DOHH2 (cell line): ENCODE measurements around the gene RFPL2.
"Not testable (repeated sequence)": the region's sequence is repeated elsewhere in the genome, so short reads cannot be mapped to it uniquely, and the experiment has no call there.

Experiments
- H3F3A ChIP-seq: fragments of 200-600 bp; sonication (generic), shearing (Covaris generic); 2 replicates; pipeline ENCODE4 v1.6.0; 2016; ENCODE audit warnings: antibody characterized with exemption, mild to moderate bottlenecking; ENCODE audit not compliant: control insufficient read depth, insufficient read depth
- H3K27ac ChIP-seq: fragments of 200-600 bp; sonication (generic); 2 replicates; pipeline ENCODE4 v1.5.1; 2014; ENCODE audit warnings: low read depth, mild to moderate bottlenecking, low read length, moderate library complexity
- H3K27me3 ChIP-seq: fragments of 200-600 bp; sonication (generic); 2 replicates; pipeline ENCODE4 v1.6.1; 2014; ENCODE audit warnings: mild to moderate bottlenecking, low read length, mixed read lengths; ENCODE audit not compliant: control insufficient read depth
- H3K36me3 ChIP-seq: fragments of 200-600 bp; sonication (generic); 2 replicates; pipeline ENCODE4 v1.6.1; 2014; ENCODE audit warnings: mild to moderate bottlenecking, low read length, moderate library complexity, mixed read lengths; ENCODE audit not compliant: control insufficient read depth
- H3K4me1 ChIP-seq: fragments of 200-600 bp; sonication (generic); 2 replicates; pipeline ENCODE4 v1.6.1; 2014; ENCODE audit warnings: mild to moderate bottlenecking, low read length, mixed read lengths; ENCODE audit not compliant: control insufficient read depth
- H3K4me2 ChIP-seq: fragments of 200-600 bp; sonication (generic); 2 replicates; pipeline ENCODE4 v1.6.0; 2014; ENCODE audit warnings: mild to moderate bottlenecking, low read length, moderate library complexity
- H3K4me3 ChIP-seq: fragments of 200-600 bp; sonication (generic); 2 replicates; pipeline ENCODE4 v1.5.1; 2014; ENCODE audit warnings: mild to moderate bottlenecking, low read length, mixed read lengths
- H3K79me2 ChIP-seq: fragments of 200-600 bp; sonication (generic); 2 replicates; pipeline ENCODE4 v1.6.1; 2014; ENCODE audit warnings: mild to moderate bottlenecking, low read length, mixed read lengths; ENCODE audit not compliant: control insufficient read depth
- H3K9me2 ChIP-seq: fragments of 200-600 bp; sonication (generic); replicated peaks from 2 replicates; pipeline ENCODE4 v1.6.1; 2014; ENCODE audit warnings: mild to moderate bottlenecking, low read length, mixed read lengths; ENCODE audit not compliant: control insufficient read depth
- H3K9me3 ChIP-seq: fragments of 200-600 bp; sonication (generic); 2 replicates; pipeline ENCODE4 v1.6.1; 2014; ENCODE audit warnings: antibody characterized with exemption, low read length, mixed read lengths; ENCODE audit not compliant: control insufficient read depth, insufficient read depth
- H4K20me1 ChIP-seq: fragments of 200-600 bp; sonication (generic); 2 replicates; pipeline ENCODE4 v1.6.0; 2014; ENCODE audit warnings: low read depth, mild to moderate bottlenecking, antibody characterized with exemption, low read length, moderate library complexity; ENCODE audit not compliant: control insufficient read depth, insufficient read depth
- EZH2phosphoT487 ChIP-seq: fragments of 200-600 bp; sonication (generic); IDR thresholded peaks from 2 replicates; pipeline ENCODE4 v1.6.1; 2017; ENCODE audit warnings: borderline replicate concordance, mild to moderate bottlenecking, antibody characterized with exemption, low read length, moderate library complexity, mixed read lengths
- TF ChIP-seq, protein P1 (sequence below): fragments of 200-600 bp; sonication (generic); IDR thresholded peaks from one replicate; pipeline ENCODE4 v1.5.1; 2014; ENCODE audit warnings: antibody characterized with exemption, mild to moderate bottlenecking, low read depth, low read length; ENCODE audit not compliant: poor library complexity, severe bottlenecking

Gene RFPL2

DNA sequence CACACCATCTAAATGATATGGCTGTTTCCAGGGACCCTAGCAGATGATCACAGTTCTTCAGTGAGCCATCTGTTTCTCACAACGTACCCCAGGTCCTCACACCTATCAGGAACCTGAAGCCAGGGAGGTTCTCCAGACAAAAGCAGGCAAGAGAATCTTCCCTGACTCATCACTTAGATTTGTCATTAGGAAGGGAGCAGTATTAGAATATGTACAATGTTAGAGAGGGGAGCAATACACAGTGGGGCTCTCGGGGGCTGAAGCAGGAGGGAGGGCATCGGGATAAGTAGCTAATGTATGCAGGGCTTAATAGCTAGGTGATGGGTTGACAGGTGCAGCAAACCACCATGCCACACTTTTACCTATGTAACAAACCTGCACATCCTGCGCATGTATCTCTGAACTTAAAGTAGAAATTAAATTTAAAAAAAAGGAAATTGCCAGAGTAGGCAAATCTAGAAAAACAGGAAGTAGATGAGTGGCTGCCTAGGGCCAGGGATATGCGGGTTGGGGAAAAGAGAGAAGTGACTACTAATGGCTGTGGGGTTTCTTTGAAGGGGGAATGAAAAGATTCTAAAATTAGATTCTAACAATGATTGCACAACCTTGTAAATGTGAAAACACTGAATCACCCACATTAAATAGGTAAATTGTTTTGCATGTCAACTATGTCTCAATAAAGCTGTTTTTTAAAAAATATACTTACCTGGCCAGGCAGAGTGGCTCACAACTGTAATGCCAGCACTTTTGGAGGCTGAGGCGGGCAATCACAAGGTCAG is 60.2 kb downstream of the RFPL2 start:
- H3K9me2 ChIP-seq = no peaks in the 10 kb centered on the region
- H3K27me3 ChIP-seq = peaks cover 3% of the 10 kb centered on the region; the same call in 1 of the 2 replicates
- H3K4me3 ChIP-seq = peak overlapping the region; percentile 6; the same call in 1 of the 2 replicates
- H3K9me3 ChIP-seq = no peaks in the 10 kb centered on the region
- H3F3A ChIP-seq = peaks cover 2% of the 10 kb centered on the region; the same call in 1 of the 2 replicates
- H3K27ac ChIP-seq = peak overlapping the region; percentile 44
- H3K4me2 ChIP-seq = peak overlapping the region; percentile 17
- TF ChIP-seq EZH2phosphoT487 = no peak
- TF ChIP-seq, protein P1, sequence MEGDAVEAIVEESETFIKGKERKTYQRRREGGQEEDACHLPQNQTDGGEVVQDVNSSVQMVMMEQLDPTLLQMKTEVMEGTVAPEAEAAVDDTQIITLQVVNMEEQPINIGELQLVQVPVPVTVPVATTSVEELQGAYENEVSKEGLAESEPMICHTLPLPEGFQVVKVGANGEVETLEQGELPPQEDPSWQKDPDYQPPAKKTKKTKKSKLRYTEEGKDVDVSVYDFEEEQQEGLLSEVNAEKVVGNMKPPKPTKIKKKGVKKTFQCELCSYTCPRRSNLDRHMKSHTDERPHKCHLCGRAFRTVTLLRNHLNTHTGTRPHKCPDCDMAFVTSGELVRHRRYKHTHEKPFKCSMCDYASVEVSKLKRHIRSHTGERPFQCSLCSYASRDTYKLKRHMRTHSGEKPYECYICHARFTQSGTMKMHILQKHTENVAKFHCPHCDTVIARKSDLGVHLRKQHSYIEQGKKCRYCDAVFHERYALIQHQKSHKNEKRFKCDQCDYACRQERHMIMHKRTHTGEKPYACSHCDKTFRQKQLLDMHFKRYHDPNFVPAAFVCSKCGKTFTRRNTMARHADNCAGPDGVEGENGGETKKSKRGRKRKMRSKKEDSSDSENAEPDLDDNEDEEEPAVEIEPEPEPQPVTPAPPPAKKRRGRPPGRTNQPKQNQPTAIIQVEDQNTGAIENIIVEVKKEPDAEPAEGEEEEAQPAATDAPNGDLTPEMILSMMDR = no peak
- H4K20me1 ChIP-seq = no peaks in the 10 kb centered on the region
- H3K79me2 ChIP-seq = no peaks in the 10 kb centered on the region
- H3K4me1 ChIP-seq = peaks cover 15% of the 10 kb centered on the region
- no peaks in the 10 kb centered on the region for H3K36me3 ChIP-seq

DNA sequence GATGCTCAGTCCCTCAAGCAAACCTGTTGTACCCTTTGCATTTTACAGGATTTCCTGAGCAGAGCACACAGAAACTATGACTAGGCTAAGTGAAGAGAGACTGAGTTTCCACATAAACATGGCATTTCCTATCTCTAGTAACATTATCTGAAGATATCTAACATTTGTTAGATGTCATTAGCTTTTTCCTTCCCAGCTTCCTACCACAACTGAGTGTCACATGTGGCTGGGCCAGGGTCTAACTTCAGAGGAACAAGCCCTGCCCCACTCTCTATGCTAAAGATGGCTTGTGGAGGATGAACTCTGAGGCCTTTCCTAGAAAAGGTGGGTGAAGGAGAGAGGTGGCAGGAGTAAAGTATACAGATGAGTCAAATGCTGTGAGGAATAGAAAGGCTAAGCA is 62.3 kb downstream of the RFPL2 start:
- TF ChIP-seq EZH2phosphoT487 = no peak
- TF ChIP-seq, protein P1 = no peak
- H3K27me3 ChIP-seq = peaks cover 13% of the 10 kb centered on the region
- H3K27ac ChIP-seq = no peak overlapping the region
- H3K4me1 ChIP-seq = peaks cover 22% of the 10 kb centered on the region
- no peaks in the 10 kb centered on the region for H3K36me3 ChIP-seq
- H4K20me1 ChIP-seq = no peaks in the 10 kb centered on the region
- no peak overlapping the region for H3K4me3 ChIP-seq
- H3F3A ChIP-seq = peaks cover 2% of the 10 kb centered on the region; the same call in 1 of the 2 replicates
- no peaks in the 10 kb centered on the region for H3K79me2 ChIP-seq
- no peaks in the 10 kb centered on the region for H3K9me2 ChIP-seq
- H3K9me3 ChIP-seq = no peaks in the 10 kb centered on the region
- no peak overlapping the region for H3K4me2 ChIP-seq

DNA sequence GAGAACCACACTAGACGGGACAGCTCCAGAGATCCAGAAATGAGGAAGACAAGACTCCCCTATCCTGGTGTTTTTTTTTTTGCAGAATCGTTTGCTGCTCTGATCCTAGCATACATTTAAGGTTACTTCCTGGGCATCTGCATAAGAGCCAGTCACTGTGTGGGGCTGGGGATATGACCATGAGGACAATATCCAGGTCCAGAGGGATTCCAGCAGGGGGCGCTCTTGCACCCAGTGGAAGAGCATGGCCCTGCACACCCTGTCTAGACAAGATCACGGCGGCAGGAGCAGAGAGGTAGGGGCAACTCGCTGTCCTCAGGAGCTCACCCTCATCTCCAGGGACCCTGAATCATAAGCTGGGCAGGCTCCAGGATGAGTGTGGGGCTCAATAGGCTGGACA is 64.2 kb downstream of the RFPL2 start:
- H3K9me3 ChIP-seq, H3K27ac ChIP-seq, H3K4me3 ChIP-seq, H4K20me1 ChIP-seq, H3K36me3 ChIP-seq, H3K4me2 ChIP-seq, H3F3A ChIP-seq, H3K9me2 ChIP-seq, H3K79me2 ChIP-seq: not testable (repeated sequence)
- TF ChIP-seq, protein P1 = peak; percentile 50
- peaks cover 18% of the 10 kb centered on the region for H3K27me3 ChIP-seq
- H3K4me1 ChIP-seq = peaks cover 22% of the 10 kb centered on the region
